GM12878 (cell line): Measurements from ENCODE around the gene ATP6V1G2. TPM values are rescaled to one million over a fixed set of nuclear protein-coding genes. Genes with fewer than 3 reads are reported as not detected.

ENCODE experiments used
- CEBPB ChIP-seq, 2 experiments: fragments of 150-350 bp in 1 of 2; IDR thresholded peaks; 2 replicates each; pipeline ENCODE4 v1.6.1; 2012 to 2014; ENCODE audit warnings: low read depth in 2 of 2, low read length in 2 of 2, borderline replicate concordance in 1 of 2, inconsistent platforms in 1 of 2
- EGR1 ChIP-seq, 2 experiments: IDR thresholded peaks; 1 replicate in 1 of 2; 2 replicates in 1 of 2; pipeline ENCODE4 v1.6.1; 2011 to 2012; ENCODE audit warnings: low read depth in 2 of 2, low read length in 2 of 2, borderline replicate concordance in 1 of 2, mild to moderate bottlenecking in 1 of 2, moderate library complexity in 1 of 2
- ESRRA ChIP-seq: IDR thresholded peaks from 2 replicates; pipeline ENCODE4 v1.6.1; 2012; ENCODE audit warnings: mild to moderate bottlenecking, low read length, improper control_type of control experiment
- ETV6 ChIP-seq, 2 experiments: fragments of 450-650 bp in 1 of 2; IDR thresholded peaks in 1 of 2; conservative IDR thresholded peaks in 1 of 2; 2 replicates each; pipeline ENCODE4 v1.6.1; 2014; ENCODE audit warnings: antibody characterized with exemption in 1 of 2, borderline replicate concordance in 1 of 2, low read depth in 1 of 2, mild to moderate bottlenecking in 1 of 2, moderate library complexity in 1 of 2
- FOXK2 ChIP-seq: fragments of 450-650 bp; IDR thresholded peaks from 2 replicates; pipeline ENCODE4 v1.6.1; 2017; ENCODE audit warnings: mild to moderate bottlenecking, moderate library complexity
- IRF4 ChIP-seq: IDR thresholded peaks from 2 replicates; pipeline ENCODE4 v1.6.1; 2011; ENCODE audit warnings: low read depth, low read length
- MTA2 ChIP-seq: fragments of 450-650 bp; IDR thresholded peaks from 2 replicates; pipeline ENCODE4 v1.6.1; 2016; ENCODE audit warnings: low read depth, mild to moderate bottlenecking, moderate library complexity
- NR2C1 ChIP-seq: fragments of 450-650 bp; IDR thresholded peaks from 2 replicates; pipeline ENCODE4 v1.6.1; 2017; ENCODE audit warnings: antibody characterized with exemption, mild to moderate bottlenecking, moderate library complexity
- PAX5 ChIP-seq: IDR thresholded peaks from 2 replicates; pipeline ENCODE4 v1.6.1; 2011; ENCODE audit warnings: low read depth, low read length, borderline replicate concordance
- PML ChIP-seq: IDR thresholded peaks from 2 replicates; pipeline ENCODE4 v1.6.1; 2012; ENCODE audit warnings: low read length, inconsistent platforms
- POLR2AphosphoS2 ChIP-seq: IDR thresholded peaks from 2 replicates; pipeline ENCODE4 v1.6.1; 2011; ENCODE audit warnings: low read depth, mild to moderate bottlenecking, low read length, improper control_type of control experiment, moderate library complexity
- POU2F2 ChIP-seq: IDR thresholded peaks from 3 replicates; pipeline ENCODE4 v1.6.1; 2011; ENCODE audit warnings: low read depth, mild to moderate bottlenecking, low read length, borderline replicate concordance
- RAD21 ChIP-seq: IDR thresholded peaks from 2 replicates; pipeline ENCODE4 v1.6.1; 2011; ENCODE audit warnings: mild to moderate bottlenecking, low read depth, low read length, moderate library complexity; ENCODE audit not compliant: insufficient read depth
- RFX5 ChIP-seq: IDR thresholded peaks from 2 replicates; pipeline ENCODE4 v1.6.1; 2011; ENCODE audit warnings: low read depth, low read length, improper control_type of control experiment
- SMAD1 ChIP-seq: fragments of 450-650 bp; IDR thresholded peaks from 2 replicates; pipeline ENCODE4 v1.6.1; 2018; ENCODE audit warnings: mild to moderate bottlenecking, low read depth; ENCODE audit not compliant: partially characterized antibody
- SMC3 ChIP-seq: IDR thresholded peaks from 2 replicates; pipeline ENCODE4 v1.6.1; 2011; ENCODE audit warnings: low read length, improper control_type of control experiment, borderline replicate concordance
- ZNF217 ChIP-seq: fragments of 450-650 bp; IDR thresholded peaks from 2 replicates; pipeline ENCODE4 v1.6.1; 2017; ENCODE audit warnings: antibody characterized with exemption, mild to moderate bottlenecking
- polyA plus RNA-seq, 11 experiments: library from polyadenylated mRNA; depleted of rRNA in 4 of 11; unstranded in 6 of 11; stranded (reverse) in 5 of 11; fragments of >200 nt; fragmentation: Nextera tagmentation in 4 of 11; fragmentation: Illumina TruSeq in 1 of 11; extraction: Ambion mirVana in 4 of 11; extraction: Trizol in 1 of 11; gene quantifications; 1 replicate in 1 of 11; 2 replicates in 10 of 11; pipeline versions ENCODE4 v1.2.1 to v1.2.3, GENCODE V29; 2011 to 2016; ENCODE audit warnings: inconsistent platforms in 2 of 11, missing spikeins in 2 of 11, low read depth in 1 of 11
- total RNA-seq, 4 experiments: library from RNA; depleted of rRNA in 3 of 4; stranded (reverse); fragments of >200 nt in 3 of 4; fragmentation: Illumina TruSeq in 1 of 4; extraction: Trizol in 1 of 4; gene quantifications; 2 replicates each; pipeline versions ENCODE4 v1.2.1 to v1.2.3, GENCODE V29; 2013 to 2021
- TF ChIP-seq, protein P1 (sequence below): IDR thresholded peaks from 2 replicates; pipeline ENCODE4 v1.6.1; 2012; ENCODE audit warnings: low read length, inconsistent platforms
- TF ChIP-seq, protein P2 (sequence below): IDR thresholded peaks from 2 replicates; pipeline ENCODE4 v1.6.1; 2011; ENCODE audit warnings: borderline replicate concordance, low read depth, mild to moderate bottlenecking, moderate library complexity, low read length; ENCODE audit not compliant: insufficient read depth, poor library complexity, severe bottlenecking
- TF ChIP-seq, protein P3 (sequence below): fragments of 450-650 bp; IDR thresholded peaks from 2 replicates; pipeline ENCODE4 v1.6.1; 2016; ENCODE audit warnings: mild to moderate bottlenecking
- TF ChIP-seq, protein P4 (sequence below): IDR thresholded peaks from 2 replicates; pipeline ENCODE4 v1.6.1; 2012; ENCODE audit warnings: low read depth, low read length, improper control_type of control experiment
- TF ChIP-seq, protein P5 (sequence below): IDR thresholded peaks from 2 replicates; pipeline ENCODE4 v1.6.1; 2011; ENCODE audit warnings: low read depth, mild to moderate bottlenecking, low read length, moderate library complexity, borderline replicate concordance; ENCODE audit errors: extremely low read depth

ATP6V1G2 gene
- total and polyA plus RNA-seq, 10 of the 15 experiments (the other 5 are each of a cell fraction or from before 2014, with no cell fraction given): 0.45 to 8.9 (median 2.8) TPM

DNA sequence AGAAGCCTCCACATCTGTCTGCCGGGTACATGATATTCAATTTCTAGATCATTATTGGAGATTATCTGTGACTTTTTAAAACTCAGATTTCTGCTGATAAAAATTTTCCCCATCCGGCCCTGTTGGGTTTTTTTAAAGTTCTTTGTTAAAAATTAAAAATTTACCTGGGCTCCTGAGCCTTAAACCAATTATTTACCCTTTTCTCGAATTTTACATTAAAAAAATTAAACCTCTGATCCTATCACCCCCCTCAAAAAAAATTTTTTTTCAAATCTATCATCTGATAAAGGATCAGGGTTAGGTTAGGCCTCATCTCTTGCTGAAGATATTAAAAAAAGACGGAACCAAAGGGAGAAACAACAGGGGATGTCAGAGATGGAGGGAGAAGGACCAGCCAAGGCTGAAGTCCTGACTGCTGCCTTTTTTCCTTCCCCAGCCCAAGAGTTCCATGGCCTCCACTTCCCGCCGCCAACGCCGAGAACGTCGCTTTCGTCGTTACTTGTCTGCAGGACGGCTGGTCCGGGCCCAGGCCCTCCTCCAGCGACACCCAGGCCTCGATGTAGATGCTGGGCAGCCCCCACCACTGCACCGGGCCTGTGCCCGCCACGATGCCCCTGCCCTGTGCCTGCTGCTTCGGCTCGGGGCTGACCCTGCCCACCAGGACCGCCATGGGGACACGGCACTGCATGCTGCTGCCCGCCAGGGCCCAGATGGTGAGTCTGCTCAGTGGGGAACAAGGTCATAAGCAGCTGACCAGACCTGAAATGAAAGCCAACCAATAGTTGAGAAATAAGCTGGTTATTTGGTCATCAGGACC lies 1.5 kb upstream of the ATP6V1G2 start (continued):
- TF ChIP-seq, protein P1, sequence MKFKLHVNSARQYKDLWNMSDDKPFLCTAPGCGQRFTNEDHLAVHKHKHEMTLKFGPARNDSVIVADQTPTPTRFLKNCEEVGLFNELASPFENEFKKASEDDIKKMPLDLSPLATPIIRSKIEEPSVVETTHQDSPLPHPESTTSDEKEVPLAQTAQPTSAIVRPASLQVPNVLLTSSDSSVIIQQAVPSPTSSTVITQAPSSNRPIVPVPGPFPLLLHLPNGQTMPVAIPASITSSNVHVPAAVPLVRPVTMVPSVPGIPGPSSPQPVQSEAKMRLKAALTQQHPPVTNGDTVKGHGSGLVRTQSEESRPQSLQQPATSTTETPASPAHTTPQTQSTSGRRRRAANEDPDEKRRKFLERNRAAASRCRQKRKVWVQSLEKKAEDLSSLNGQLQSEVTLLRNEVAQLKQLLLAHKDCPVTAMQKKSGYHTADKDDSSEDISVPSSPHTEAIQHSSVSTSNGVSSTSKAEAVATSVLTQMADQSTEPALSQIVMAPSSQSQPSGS: no peak
- TF ChIP-seq PAX5 (no peak), POU2F2 (no peak), PML (no peak), EGR1 (IDR thresholded peaks at IDR 0.05; ENCODE audit: borderline replicate concordance in 1 of 2, low read depth in 2 of 2, low read length in 2 of 2) (no peak), SMC3 (0 out of 2 replicates have a peak, but pooled peaks have one; percentile 1), MTA2 (no peak), CEBPB (IDR thresholded peaks at IDR 0.05; ENCODE audit: borderline replicate concordance in 1 of 2, low read depth in 2 of 2, low read length in 2 of 2) (no peak), POLR2AphosphoS2 (no peak), FOXK2 (no peak), RAD21 (no peak), ZNF217 (no peak), ESRRA (no peak), ETV6 (conservative IDR thresholded peaks at IDR 0.05 in 1 of 2, IDR thresholded peaks at IDR 0.05 in 1 of 2; ENCODE audit: borderline replicate concordance in 1 of 2, low read depth in 1 of 2) (no peak), IRF4 (no peak), NR2C1 (no peak), SMAD1 (no peak), RFX5 (0 out of 2 replicates have a peak, but pooled peaks have one; percentile 4)
- TF ChIP-seq, protein P2, sequence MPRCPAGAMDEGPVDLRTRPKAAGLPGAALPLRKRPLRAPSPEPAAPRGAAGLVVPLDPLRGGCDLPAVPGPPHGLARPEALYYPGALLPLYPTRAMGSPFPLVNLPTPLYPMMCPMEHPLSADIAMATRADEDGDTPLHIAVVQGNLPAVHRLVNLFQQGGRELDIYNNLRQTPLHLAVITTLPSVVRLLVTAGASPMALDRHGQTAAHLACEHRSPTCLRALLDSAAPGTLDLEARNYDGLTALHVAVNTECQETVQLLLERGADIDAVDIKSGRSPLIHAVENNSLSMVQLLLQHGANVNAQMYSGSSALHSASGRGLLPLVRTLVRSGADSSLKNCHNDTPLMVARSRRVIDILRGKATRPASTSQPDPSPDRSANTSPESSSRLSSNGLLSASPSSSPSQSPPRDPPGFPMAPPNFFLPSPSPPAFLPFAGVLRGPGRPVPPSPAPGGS: no peak
- TF ChIP-seq, protein P3, sequence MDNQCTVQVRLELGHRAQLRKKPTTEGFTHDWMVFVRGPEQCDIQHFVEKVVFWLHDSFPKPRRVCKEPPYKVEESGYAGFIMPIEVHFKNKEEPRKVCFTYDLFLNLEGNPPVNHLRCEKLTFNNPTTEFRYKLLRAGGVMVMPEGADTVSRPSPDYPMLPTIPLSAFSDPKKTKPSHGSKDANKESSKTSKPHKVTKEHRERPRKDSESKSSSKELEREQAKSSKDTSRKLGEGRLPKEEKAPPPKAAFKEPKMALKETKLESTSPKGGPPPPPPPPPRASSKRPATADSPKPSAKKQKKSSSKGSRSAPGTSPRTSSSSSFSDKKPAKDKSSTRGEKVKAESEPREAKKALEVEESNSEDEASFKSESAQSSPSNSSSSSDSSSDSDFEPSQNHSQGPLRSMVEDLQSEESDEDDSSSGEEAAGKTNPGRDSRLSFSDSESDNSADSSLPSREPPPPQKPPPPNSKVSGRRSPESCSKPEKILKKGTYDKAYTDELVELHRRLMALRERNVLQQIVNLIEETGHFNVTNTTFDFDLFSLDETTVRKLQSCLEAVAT: peak; percentile 98
- TF ChIP-seq, protein P4, sequence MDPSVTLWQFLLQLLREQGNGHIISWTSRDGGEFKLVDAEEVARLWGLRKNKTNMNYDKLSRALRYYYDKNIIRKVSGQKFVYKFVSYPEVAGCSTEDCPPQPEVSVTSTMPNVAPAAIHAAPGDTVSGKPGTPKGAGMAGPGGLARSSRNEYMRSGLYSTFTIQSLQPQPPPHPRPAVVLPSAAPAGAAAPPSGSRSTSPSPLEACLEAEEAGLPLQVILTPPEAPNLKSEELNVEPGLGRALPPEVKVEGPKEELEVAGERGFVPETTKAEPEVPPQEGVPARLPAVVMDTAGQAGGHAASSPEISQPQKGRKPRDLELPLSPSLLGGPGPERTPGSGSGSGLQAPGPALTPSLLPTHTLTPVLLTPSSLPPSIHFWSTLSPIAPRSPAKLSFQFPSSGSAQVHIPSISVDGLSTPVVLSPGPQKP: no peak
- TF ChIP-seq, protein P5, sequence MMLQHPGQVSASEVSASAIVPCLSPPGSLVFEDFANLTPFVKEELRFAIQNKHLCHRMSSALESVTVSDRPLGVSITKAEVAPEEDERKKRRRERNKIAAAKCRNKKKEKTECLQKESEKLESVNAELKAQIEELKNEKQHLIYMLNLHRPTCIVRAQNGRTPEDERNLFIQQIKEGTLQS: no peak
